LHCN-M2 (cell line): ENCODE measurements around the gene COL2A1. TPM values are rescaled to one million over a fixed set of nuclear protein-coding genes. Genes with fewer than 3 reads are reported as not detected.

Experiments used
- DNase-seq: peaks from one replicate; pipeline ENCODE4 v3.0.0-alpha.2; 2012; ENCODE audit warnings: low read depth
- polyA plus RNA-seq: library from polyadenylated mRNA; unstranded; fragments of >200 nt; gene quantifications from one replicate; pipeline ENCODE4 v1.2.1, GENCODE V29; 2012; ENCODE audit warnings: missing spikeins
- total RNA-seq: library from RNA; depleted of rRNA; stranded (reverse); fragments of >200 nt; gene quantifications from 2 replicates; pipeline ENCODE4 v1.2.3, GENCODE V29; 2014; rRNA removed

The COL2A1 gene
- total RNA-seq = not detected in 2 replicates
- polyA plus RNA-seq = not detected

DNA sequence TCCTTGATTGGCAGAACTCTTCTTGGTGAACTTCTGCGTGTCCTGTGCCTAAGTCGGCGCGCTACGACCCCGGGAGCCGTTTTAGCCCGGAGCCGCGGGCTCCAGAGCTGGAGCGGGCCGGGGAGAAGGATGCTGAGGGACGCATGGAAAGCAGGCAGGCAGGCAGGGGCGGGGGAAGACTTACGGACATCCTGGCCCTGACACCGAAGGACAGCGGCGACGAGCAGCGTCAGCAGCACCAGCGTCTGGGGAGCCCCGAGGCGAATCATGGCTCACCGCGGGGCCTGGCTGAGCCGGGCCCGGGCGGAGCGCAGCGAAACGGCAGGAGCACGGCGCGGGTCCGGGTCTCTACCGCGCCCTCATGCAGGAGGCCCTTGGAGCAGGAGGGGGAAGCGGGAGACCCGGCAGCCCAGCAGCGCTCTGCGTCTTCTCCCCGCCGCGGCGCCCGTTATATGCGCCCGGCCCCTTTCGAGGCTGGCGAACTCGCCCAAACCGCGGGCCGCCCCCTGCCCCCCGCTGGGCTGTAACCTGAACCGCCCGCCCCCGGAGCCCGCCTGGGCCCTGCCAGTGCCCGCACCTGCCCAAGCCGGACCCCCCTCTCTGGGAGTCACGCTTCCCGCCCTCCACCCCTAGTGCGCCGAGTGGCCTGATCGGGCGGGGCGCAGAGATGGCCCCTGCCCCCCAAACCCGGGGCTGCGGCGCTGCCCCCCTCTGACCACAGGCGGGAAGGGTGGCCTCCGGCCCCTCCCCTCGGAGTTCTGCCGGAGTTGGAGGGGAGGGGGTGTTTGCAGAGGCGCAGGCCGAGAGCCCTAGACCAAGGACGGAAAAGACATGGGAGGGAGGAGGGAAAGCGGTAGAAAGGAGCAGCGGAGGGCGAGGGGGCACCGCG, at the start of gene COL2A1:
Gene COL2A1 (minus strand): TSS at position 424 of the 889 bp plus-strand sequence. CDS start 155 bp downstream, at position 269.
- DNase-seq = no peak

- DNase-seq = no peak
These were observed 49.6 kb upstream of the COL2A1 start for GRCh38 chr12:48053883-48054282.

GRCh38 chr12:48053122-48053521, 48.8 kb upstream of the COL2A1 start:
- no peak for DNase-seq

GRCh38 chr12:48051681-48052080, 47.4 kb upstream of the COL2A1 start:
- no peak for DNase-seq

GRCh38 chr12:48050174-48050573, 45.9 kb upstream of the COL2A1 start:
- DNase-seq = no peak

DNA sequence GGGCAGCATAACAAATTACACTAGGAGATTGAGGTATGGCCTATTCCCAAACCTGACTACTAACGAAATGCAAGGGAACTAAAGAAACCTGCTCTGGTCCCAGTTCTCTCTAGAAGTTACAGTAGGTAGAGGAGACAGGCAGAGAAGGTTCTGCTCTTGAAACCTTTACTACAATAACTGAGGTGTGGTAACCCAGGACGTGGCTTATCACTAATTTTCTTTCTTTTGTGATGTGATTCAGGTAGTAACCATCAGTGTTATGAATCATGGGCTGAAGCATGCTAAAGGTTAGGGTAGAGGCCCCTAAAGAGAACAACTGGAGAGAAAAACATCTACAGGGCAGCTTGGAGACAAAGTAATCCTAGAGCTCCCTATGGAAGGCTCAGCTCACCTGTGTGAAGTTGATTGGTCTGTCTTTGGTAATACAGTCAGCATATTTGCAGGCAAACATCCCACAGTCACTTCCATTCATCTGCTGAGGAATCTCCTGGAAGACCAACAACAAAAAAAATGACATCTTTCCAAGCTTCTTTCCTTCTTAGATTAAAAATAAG, 41.8 kb upstream of the COL2A1 start:
- no peak for DNase-seq

GRCh38 chr12:48045061-48045846, 41.0 kb upstream of the COL2A1 start:
- DNase-seq = no peak

- DNase-seq = no peak
These were observed 40.1 kb upstream of the COL2A1 start for GRCh38 chr12:48044396-48044795.

GRCh38 chr12:48043771-48044170, 39.5 kb upstream of the COL2A1 start:
- no peak for DNase-seq

DNA sequence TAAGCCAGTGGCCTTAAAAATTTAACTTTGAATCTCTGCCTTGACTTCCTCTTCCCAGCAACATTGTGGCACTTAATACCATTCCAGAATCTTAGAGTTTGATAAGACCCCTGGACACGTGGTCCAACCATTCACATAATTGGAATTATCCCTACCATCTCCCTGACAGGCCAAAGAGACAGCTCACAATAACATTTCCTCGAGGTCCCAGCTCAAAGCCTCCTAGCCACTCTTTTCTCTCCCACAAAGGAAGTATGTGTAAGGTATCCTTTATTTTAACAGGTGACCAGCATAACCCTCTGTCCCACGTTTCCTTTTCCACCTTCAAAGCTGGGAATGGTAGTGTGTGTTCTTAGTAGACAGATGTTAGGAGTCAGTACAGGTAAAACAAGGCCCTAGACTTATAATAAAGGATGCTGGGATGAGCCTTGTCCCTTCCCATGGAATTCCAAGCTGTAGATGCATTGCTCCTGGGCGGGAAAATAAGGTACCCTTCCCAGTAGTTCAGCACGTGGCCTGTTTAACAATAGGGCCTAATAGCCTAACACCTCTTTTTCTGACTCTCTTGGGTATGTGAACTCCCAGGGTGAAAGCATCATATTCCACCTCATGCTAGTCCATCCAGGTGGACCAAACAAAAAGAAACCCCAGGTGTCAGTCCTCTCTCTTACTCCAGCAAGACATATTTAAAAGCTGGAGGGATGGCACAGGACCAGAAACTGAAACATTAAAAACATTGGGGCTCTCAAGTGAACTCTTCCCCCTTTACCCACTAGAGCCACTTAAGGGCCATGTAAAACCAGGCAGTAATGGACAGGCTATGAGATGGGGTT, 37.5 kb upstream of the COL2A1 start:
- no peak for DNase-seq

DNA sequence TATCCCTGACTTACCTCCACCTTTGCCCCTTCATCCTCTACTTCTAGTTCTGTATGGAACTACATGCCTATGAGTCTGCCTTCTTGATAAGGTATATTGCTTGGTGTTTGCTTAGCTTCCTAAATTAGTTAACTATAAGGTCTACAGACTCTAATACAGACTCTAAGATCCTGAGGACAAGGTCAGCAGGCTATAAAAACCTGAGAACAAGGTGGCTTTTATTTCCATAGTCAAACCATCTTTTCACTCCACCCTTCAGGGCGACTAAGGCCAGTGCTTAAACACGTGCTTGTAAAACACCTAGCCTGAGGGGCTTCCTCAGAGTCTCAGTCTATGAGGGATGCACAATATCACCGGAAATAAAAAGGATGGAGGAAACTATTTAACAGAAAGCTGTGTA, 36.1 kb upstream of the COL2A1 start:
- DNase-seq = no peak

GRCh38 chr12:48039151-48039550, 34.9 kb upstream of the COL2A1 start:
- no peak for DNase-seq

DNA sequence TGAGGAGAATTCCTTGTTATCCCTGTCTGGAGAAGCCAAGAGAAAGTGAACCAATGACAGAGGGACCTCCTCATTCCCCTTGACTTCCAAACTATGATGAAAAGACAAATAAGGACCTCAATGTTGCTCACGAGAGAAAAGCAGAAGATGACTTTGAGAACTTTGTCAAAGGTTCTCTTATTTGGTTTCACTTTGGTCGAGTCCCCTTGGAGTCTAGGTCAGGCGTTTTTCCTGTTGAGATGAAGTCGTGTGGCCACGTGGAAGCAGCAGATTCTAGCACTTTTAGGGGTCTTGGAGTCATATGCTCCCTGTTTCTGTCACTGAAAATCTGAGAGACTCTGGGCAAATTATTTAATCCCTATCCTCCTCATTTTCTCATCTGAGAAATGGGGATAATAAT, 33.8 kb upstream of the COL2A1 start:
- DNase-seq = no peak

DNA sequence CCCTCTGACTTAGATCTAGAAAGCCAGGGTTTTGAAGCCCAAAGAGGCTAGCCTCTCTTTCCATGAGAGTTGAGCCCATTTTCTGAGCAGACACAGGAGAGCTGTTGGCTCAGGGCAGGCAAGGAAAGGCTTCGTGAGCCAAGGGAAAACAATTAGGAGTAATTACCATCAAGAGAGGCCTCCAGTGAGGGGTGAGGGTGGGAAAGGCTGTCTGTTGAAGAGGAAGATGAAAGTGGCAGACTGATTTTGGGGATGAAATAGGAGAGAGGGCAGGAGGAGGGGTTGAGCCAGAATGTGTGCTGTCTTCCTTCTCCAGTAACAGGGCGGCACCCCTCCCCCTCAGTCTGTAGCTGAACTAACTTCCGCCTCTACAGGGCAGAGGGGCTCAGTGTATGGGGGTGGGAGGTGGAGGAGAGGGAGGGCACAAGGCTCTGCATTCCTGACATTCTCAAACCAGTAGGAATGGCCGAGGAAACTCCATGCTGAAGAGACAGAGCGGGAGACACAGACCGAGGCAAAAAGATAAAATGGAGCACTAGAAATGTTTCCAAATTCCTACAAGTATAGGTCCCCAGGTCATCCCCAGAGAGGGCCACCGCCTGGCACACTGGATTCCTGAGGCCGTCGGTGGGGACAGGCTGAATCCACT, 33.1 kb upstream of the COL2A1 start:
- DNase-seq = no peak

- DNase-seq = no peak
These were observed 32.5 kb upstream of the COL2A1 start for GRCh38 chr12:48036818-48037217.

DNA sequence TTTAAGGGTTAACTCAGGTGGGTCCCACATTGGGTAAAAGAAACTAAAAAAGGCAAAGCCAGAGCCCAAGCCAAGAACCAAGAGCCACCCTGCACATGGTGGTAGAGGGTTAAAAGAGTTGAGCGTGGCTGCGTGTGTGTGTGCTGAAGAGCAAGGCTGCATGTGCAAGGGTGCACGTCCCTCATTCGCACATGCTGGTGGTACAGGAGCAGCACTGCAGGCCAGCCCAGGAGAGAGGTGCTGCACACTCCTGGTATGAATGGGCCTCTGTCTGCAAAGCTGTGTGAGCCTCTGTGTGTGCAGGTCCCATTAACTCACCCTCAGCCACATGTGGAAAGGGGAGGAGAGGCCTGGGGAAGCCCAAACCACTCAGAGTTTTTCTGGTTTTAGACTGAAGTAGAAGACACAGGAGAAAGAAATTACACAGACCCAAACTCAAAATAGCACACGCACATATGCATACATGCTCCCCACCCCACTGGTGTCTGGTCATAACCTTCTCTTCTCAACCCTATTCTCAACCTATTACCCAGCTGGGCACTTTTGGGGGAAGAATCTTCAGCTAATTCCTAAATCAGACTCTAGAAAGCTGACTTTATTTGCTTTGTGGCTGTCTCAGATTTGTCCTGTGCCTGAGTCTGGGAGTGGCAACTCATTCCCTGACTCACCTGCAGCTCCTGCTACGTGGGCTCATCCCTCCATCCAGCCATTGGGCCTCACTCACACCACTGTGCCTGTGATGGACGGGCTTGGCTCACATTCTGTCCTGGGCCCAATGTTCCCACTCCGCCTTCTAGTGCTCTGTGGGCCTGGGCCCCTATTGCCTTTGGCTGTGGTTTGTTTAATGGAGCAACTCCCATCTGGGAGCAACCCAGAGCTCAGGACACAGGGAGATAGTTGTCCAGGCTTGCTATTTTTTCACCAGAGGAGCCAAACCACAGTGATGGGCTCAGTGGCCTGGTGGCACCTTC, 30.8 kb upstream of the COL2A1 start:
- DNase-seq = no peak

DNA sequence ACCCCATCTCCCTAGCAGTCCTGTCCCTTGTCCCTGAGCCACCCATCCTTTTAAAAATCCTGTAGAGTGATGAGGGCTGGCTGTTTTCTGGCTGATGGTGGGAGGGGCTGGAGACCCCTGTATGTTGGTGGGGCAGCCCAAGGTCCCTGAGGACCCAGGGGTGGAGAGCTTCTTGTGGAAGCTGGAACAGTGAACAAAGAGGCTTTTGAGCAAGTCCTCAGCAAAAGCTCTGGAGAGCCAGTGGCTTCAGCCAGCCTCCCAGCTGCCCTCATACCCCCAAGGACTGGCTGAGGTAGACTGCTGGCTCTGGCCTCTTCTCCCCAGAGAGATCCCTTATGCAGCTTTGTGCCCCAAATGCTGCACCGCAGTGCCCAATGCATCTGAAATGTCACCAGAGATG, 29.2 kb upstream of the COL2A1 start:
- no peak for DNase-seq

DNA sequence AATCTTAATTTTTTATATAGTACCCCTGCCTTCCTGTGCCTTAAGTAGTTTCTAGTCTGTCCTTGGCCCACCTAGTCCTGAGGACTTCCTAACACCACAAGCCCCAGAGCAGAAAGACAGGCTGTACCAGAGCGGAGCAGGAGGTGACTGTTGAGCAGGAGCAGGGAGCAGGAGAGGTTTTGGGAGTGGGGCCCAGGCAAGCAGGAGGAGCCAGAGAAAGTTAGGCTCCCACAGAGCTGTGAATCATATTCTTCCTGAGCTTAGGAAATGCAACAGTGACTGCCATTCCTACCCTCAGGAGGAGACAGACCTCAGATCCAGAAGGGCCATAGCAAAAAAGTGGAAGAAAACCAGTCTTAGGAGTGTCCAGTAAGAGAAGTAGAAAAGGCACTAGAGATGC, 28.3 kb upstream of the COL2A1 start:
- DNase-seq = no peak

DNA sequence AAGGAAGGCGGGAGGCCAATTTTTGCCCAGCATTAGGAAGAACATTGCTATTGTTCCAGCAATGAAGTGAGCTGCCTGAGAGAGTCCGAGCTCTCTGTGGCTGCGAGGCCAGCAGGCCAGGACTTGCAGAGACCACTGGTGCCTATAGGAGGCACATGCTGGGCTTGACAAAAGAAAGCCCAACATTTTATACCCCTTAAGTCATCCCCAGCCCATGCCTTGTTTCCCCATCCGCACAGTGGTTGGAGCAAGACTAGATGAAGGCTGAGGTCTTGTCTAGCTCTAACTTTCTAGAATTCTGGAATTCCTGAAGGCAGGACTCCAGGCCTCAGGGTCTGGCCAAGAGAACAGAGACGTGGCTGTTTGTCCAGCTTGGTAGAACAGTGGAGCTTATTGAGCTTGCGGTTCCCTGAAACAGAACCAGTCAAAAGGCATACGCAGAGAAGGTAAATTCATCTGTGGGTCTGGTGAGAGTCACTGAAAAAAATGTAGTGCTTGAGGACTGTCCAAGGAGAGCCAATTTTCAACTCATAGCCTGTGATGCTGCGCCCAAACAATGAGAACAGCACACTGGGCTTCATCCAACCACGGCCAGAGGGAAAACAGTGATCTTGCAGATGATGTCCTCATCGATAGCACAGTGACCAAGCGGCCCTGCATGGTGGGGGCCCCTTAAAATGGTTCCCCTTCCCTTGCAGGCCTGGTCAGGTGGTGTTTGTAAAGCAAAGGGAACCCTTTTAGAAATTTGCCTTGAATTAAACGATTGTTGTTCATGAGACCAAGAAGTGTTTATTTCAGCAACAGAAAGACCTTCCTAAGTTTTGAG, 27.1 kb upstream of the COL2A1 start:
- DNase-seq = no peak
